Astrocyte of the spinal cord (primary cell): ENCODE data around the gene ACO1.

Experiments used
- DNase-seq: peaks from one replicate; pipeline ENCODE4 v3.0.0; 2011; ENCODE audit warnings: low read depth, low spot score
- H3K4me3 ChIP-seq: 2 replicates; pipeline ENCODE4 v1.5.1; 2011; ENCODE audit warnings: low read depth, mild to moderate bottlenecking, low read length, moderate library complexity
- CTCF ChIP-seq: IDR thresholded peaks from 2 replicates; pipeline ENCODE4 v1.5.1; 2012; ENCODE audit warnings: low read depth, mild to moderate bottlenecking, low read length, inconsistent platforms
- in situ Hi-C: cut with HindIII; loops from 2 replicates; pipeline ENCODE4 v1.10.0; 2017; ENCODE audit warnings: low sequenced_read_pairs

ACO1 gene

GRCh38 chr9:32456564-32456963 is 72.1 kb downstream of the ACO1 start:
- no peak for TF ChIP-seq CTCF
- no peak overlapping the region for H3K4me3 ChIP-seq
- in situ Hi-C loops = no loop called here
- peak; percentile 11 for DNase-seq

GRCh38 chr9:32463500-32464293 is 79.3 kb downstream of the ACO1 start:
- no peak for DNase-seq
- no peak overlapping the region for H3K4me3 ChIP-seq
- in situ Hi-C loops = no loop called here
- no peak for TF ChIP-seq CTCF

- in situ Hi-C loops = no loop called here
- no peak overlapping the region for H3K4me3 ChIP-seq
- DNase-seq = no peak
- no peak for TF ChIP-seq CTCF
Measured at GRCh38 chr9:32468740-32469139, 84.3 kb downstream of the ACO1 start.

- DNase-seq = no peak
- H3K4me3 ChIP-seq = no peak overlapping the region
- in situ Hi-C loops = no loop called here
- TF ChIP-seq CTCF = no peak
Measured at GRCh38 chr9:32472344-32472743, 87.9 kb downstream of the ACO1 start.

GRCh38 chr9:32483343-32483742 is 98.9 kb downstream of the ACO1 start:
- in situ Hi-C loops = no loop called here
- H3K4me3 ChIP-seq = no peak overlapping the region
- no peak for TF ChIP-seq CTCF
- no peak for DNase-seq

- peak; percentile 25 for DNase-seq
- in situ Hi-C loops = no loop called here
- H3K4me3 ChIP-seq = no peak overlapping the region
- TF ChIP-seq CTCF = no peak
Measured at GRCh38 chr9:32486839-32487562, 102.6 kb downstream of the ACO1 start.
